GM12891 (cell line): ENCODE results near the gene CANT1.

Experiments used
- POLR2A ChIP-seq: IDR thresholded peaks from 2 replicates; pipeline ENCODE4 v1.6.1; 2011; ENCODE audit warnings: low read depth, low read length, control low read depth
- POLR2AphosphoS5 ChIP-seq: IDR thresholded peaks from 2 replicates; pipeline ENCODE4 v1.6.1; 2011; ENCODE audit warnings: low read depth, low read length, control low read depth
- POU2F2 ChIP-seq: IDR thresholded peaks from 2 replicates; pipeline ENCODE4 v1.6.1; 2011; ENCODE audit warnings: low read depth, mild to moderate bottlenecking, control low read depth, low read length, moderate library complexity
- TAF1 ChIP-seq: IDR thresholded peaks from 2 replicates; pipeline ENCODE4 v1.6.1; 2011; ENCODE audit warnings: low read depth, low read length, control low read depth

GRCh38 chr17:79038545-79039135 is 29.1 kb upstream of the CANT1 start:
- TF ChIP-seq POLR2AphosphoS5 (no peak), POLR2A (no peak), TAF1 (no peak), POU2F2 (no peak)
